ENCODE data around the gene DNAJB1.
"Not testable (repeated sequence)": the region's sequence is repeated elsewhere in the genome, so short reads cannot be mapped to it uniquely, and the experiment has no call there.

The DNAJB1 gene

GRCh38 chr19:14517840-14518505, at the start of gene DNAJB1:
Gene DNAJB1, minus strand, starts transcription at chr19:14518397. Its CDS starts 48 bp downstream, at chr19:14518349.
- DNase-seq (ENCODE audit: low read depth, low spot score), result peak; percentile 90

- no peak for DNase-seq (ENCODE audit: low read depth, low spot score)
Observed at GRCh38 chr19:14567079-14567478, 48.9 kb upstream of the DNAJB1 start.

GRCh38 chr19:14566712-14567077, 48.5 kb upstream of the DNAJB1 start:
- no peak for DNase-seq (ENCODE audit: low read depth, low spot score)

GRCh38 chr19:14565765-14566711, 47.8 kb upstream of the DNAJB1 start:
- DNase-seq (ENCODE audit: low read depth, low spot score), result no peak

GRCh38 chr19:14565298-14565679, 47.1 kb upstream of the DNAJB1 start:
- no peak for DNase-seq (ENCODE audit: low read depth, low spot score)

GRCh38 chr19:14564652-14565297, 46.6 kb upstream of the DNAJB1 start:
- DNase-seq (ENCODE audit: low read depth, low spot score), result not testable (repeated sequence)

GRCh38 chr19:14563989-14564651, 45.9 kb upstream of the DNAJB1 start:
- DNase-seq (ENCODE audit: low read depth, low spot score), result no peak

GRCh38 chr19:14563590-14563926, 45.4 kb upstream of the DNAJB1 start:
- no peak for DNase-seq (ENCODE audit: low read depth, low spot score)

- DNase-seq (ENCODE audit: low read depth, low spot score), result no peak
Observed at GRCh38 chr19:14562660-14563589, 44.7 kb upstream of the DNAJB1 start.

- peak; percentile 73 for DNase-seq (ENCODE audit: low read depth, low spot score)
Observed at GRCh38 chr19:14561847-14562351, 43.7 kb upstream of the DNAJB1 start.

- no peak for DNase-seq (ENCODE audit: low read depth, low spot score)
Observed at GRCh38 chr19:14561249-14561648, 43.1 kb upstream of the DNAJB1 start.

GRCh38 chr19:14560776-14561108, 42.5 kb upstream of the DNAJB1 start:
- no peak for DNase-seq (ENCODE audit: low read depth, low spot score)

GRCh38 chr19:14559916-14560775, 41.9 kb upstream of the DNAJB1 start:
- DNase-seq (ENCODE audit: low read depth, low spot score), result no peak

- no peak for DNase-seq (ENCODE audit: low read depth, low spot score)
Observed at GRCh38 chr19:14558370-14559066, 40.3 kb upstream of the DNAJB1 start.

- peak; percentile 92 for DNase-seq (ENCODE audit: low read depth, low spot score)
Observed at GRCh38 chr19:14556662-14557188, 38.5 kb upstream of the DNAJB1 start.

GRCh38 chr19:14555918-14556661, 37.9 kb upstream of the DNAJB1 start:
- peak; percentile 72 for DNase-seq (ENCODE audit: low read depth, low spot score)

- no peak for DNase-seq (ENCODE audit: low read depth, low spot score)
Observed at GRCh38 chr19:14554382-14554812, 36.2 kb upstream of the DNAJB1 start.

- DNase-seq (ENCODE audit: low read depth, low spot score), result no peak
Observed at GRCh38 chr19:14553939-14554243, 35.7 kb upstream of the DNAJB1 start.
